Articular chondrocyte of knee joint (primary cell): ENCODE results near the gene ARL5C. TPM values are rescaled to one million over a fixed set of nuclear protein-coding genes. Genes with fewer than 3 reads are reported as not detected.

Source experiments
- total RNA-seq: library from RNA; depleted of rRNA; stranded (reverse); fragments of >200 nt; gene quantifications from 2 replicates; pipeline ENCODE4 v1.2.3, GENCODE V29; 2012

ARL5C gene
- not detected in 2 replicates for total RNA-seq

DNA sequence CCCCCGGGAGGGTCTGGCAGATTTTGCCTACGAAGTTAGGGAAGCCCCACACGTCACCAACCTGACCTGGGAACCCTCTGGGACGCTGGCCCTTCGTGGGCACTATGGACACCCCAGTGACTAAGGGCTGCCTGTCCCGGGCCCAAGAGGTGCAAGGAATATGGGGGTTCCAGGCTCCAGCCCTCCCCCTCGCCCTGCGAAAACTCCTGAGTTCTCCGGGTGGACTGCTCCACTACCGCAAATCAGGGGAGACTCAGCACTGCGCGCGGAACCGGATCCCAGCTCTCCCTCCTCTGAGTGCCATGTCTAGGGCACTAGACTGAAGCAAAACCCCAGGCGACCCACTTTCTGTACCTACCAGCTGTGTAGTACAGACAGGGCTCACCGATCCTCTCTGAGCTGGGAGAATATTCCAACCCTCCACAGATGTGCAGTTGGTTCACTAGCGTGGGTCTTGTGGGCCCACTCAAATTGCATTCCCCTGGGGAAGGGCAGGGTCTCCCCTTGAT is at the start of gene ARL5C:
Gene ARL5C, minus strand, starts transcription at position 321 of the 509 bp plus-strand sequence. CDS start 401 bp downstream, outside the sequence.

GRCh38 chr17:39200070-39200879 is 34.3 kb upstream of the ARL5C start, which contains the start of gene RPL19:
TSS of gene RPL19 (plus strand) at chr17:39200283. CDS start at chr17:39200345, 62 bp downstream.

GRCh38 chr17:39197380-39198185 is 31.6 kb upstream of the ARL5C start, which contains the start of gene CACNB1:
TSS of gene CACNB1 (minus strand) at chr17:39197669. CDS start at chr17:39197495, 174 bp downstream.

GRCh38 chr17:39151150-39151942 is 14.6 kb downstream of the ARL5C start, which contains the start of gene PLXDC1:
TSS of gene PLXDC1 (minus strand) at chr17:39151637. CDS start at chr17:39151437, 200 bp downstream.

Other genes starting within 250 kb of the ARL5C start
- gene FBXO47, start 198.8 kb downstream of the ARL5C start, total RNA-seq: 0.13 TPM in 1 of 2 replicates, not detected in the other
- 2.4 and 6.3 TPM in 2 replicates for gene PLXDC1, start 14.5 kb downstream of the ARL5C start, total RNA-seq
- gene CACNB1, start 31.5 kb upstream of the ARL5C start, total RNA-seq: 6.3 and 8.0 TPM in 2 replicates
- gene RPL19, start 34.1 kb upstream of the ARL5C start, total RNA-seq: 1,401 and 1,482 TPM in 2 replicates
- 0.32 and 1.0 TPM in 2 replicates for gene STAC2, start 59.8 kb upstream of the ARL5C start, total RNA-seq
- 21.7 and 22.7 TPM in 2 replicates for gene FBXL20, start 235.5 kb upstream of the ARL5C start, total RNA-seq